Measurements from ENCODE around the gene FBXO30. TPM values are rescaled to one million over a fixed set of nuclear protein-coding genes. Genes with fewer than 3 reads are reported as not detected.

Gene FBXO30, protein sequence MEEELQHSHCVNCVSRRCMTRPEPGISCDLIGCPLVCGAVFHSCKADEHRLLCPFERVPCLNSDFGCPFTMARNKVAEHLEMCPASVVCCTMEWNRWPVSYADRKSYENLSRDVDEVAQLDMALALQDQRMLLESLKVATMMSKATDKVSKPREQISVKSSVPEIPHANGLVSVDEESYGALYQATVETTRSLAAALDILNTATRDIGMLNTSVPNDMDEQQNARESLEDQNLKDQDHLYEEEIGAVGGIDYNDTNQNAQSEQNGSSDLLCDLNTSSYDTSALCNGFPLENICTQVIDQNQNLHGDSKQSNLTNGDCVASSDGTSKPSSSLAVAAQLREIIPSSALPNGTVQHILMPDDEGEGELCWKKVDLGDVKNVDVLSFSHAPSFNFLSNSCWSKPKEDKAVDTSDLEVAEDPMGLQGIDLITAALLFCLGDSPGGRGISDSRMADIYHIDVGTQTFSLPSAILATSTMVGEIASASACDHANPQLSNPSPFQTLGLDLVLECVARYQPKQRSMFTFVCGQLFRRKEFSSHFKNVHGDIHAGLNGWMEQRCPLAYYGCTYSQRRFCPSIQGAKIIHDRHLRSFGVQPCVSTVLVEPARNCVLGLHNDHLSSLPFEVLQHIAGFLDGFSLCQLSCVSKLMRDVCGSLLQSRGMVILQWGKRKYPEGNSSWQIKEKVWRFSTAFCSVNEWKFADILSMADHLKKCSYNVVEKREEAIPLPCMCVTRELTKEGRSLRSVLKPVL
- 1 to 10 TPM; 4.8 to 7.4 (median 6.9) TPM for total RNA-seq

GRCh38 chr6:145814501-145815308 lies at the start of gene FBXO30:
Gene FBXO30, minus strand, starts transcription at chr6:145814795. Its CDS starts 8,390 bp downstream, at chr6:145806405.
- peak; percentile 84 to 96 (median 95) for DNase-seq
- peak in 4 of 6 experiments; percentile 17 to 52 (median 44) for TF ChIP-seq CTCF (IDR thresholded peaks at IDR 0.05)
- peak; percentile 69 to 78 for TF ChIP-seq POLR2A (IDR thresholded peaks at IDR 0.05)
- peak within 1 kb of the TSS; percentile 80 to 96 (median 90) for H3K27ac ChIP-seq
- no peaks in the 10 kb centered on the region for H3K27me3 ChIP-seq
- H3K9me3 ChIP-seq = no peaks in the 10 kb centered on the region
- H3K4me3 ChIP-seq = peak within 1 kb of the TSS; percentile 53 to 92 (median 74)
- peaks cover 0 to 12% (median 2%) of the 10 kb centered on the region in 4 donors for H3K4me1 ChIP-seq
- no peaks in the 10 kb centered on the region for H3K36me3 ChIP-seq

- Histone ChIP-seq H3K36me3 (no peaks in the 10 kb centered on the region), H3K27me3 (no peaks in the 10 kb centered on the region), H3K4me3 (no peak overlapping the region), H3K4me1 (peaks cover 0 to 8% (median 3%) of the 10 kb centered on the region in 4 donors), H3K27ac (peak overlapping the region in 1 of 4 donors; percentile 39), H3K9me3 (no peaks in the 10 kb centered on the region)
- no peak for DNase-seq
- no peak for TF ChIP-seq CTCF (IDR thresholded peaks at IDR 0.05)
- no peak for TF ChIP-seq POLR2A (IDR thresholded peaks at IDR 0.05)
These were observed 49.5 kb upstream of the FBXO30 start for GRCh38 chr6:145863988-145864616.

DNA sequence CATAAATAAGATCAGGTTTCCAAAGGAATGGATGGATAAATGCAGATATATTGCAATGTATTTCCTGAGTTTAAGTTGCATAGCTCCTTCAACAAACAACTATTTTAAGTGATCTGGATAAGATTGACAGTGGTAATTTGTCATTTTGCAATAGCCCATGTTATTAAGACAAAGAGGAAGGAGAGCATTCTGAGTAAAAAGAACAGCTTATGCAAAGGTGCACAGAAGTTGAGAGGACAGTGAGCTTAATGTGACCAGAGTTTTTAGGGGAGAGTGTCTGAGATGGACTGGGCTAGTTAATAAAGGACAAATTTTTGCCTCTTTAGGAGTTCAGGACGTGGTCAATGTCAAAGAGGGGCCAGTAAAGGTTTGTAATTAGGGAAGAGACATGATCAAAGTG lies 48.8 kb upstream of the FBXO30 start:
- Histone ChIP-seq H3K36me3 (no peaks in the 10 kb centered on the region), H3K4me1 (peaks cover 0 to 8% (median 3%) of the 10 kb centered on the region in 4 donors), H3K27me3 (no peaks in the 10 kb centered on the region), H3K9me3 (no peaks in the 10 kb centered on the region), H3K27ac (peak overlapping the region in 1 of 4 donors; percentile 39), H3K4me3 (no peak overlapping the region)
- DNase-seq = no peak
- TF ChIP-seq CTCF (IDR thresholded peaks at IDR 0.05) = no peak
- TF ChIP-seq POLR2A (IDR thresholded peaks at IDR 0.05) = no peak

- Histone ChIP-seq H3K36me3 (no peaks in the 10 kb centered on the region), H3K27ac (no peak overlapping the region), H3K4me3 (no peak overlapping the region), H3K9me3 (no peaks in the 10 kb centered on the region), H3K27me3 (no peaks in the 10 kb centered on the region), H3K4me1 (peaks cover 0 to 6% (median 2%) of the 10 kb centered on the region in 4 donors)
- TF ChIP-seq CTCF (IDR thresholded peaks at IDR 0.05) = no peak
- no peak for TF ChIP-seq POLR2A (IDR thresholded peaks at IDR 0.05)
- no peak for DNase-seq
These were observed 46.0 kb upstream of the FBXO30 start for GRCh38 chr6:145860562-145860961.

GRCh38 chr6:145850671-145851070 lies 36.1 kb upstream of the FBXO30 start:
- no peak for DNase-seq
- H3K9me3 ChIP-seq = no peaks in the 10 kb centered on the region
- H3K27ac ChIP-seq = no peak overlapping the region
- TF ChIP-seq CTCF (IDR thresholded peaks at IDR 0.05) = no peak
- TF ChIP-seq POLR2A (IDR thresholded peaks at IDR 0.05) = no peak
- H3K4me3 ChIP-seq = no peak overlapping the region
- no peaks in the 10 kb centered on the region for H3K27me3 ChIP-seq
- no peaks in the 10 kb centered on the region for H3K4me1 ChIP-seq
- no peaks in the 10 kb centered on the region for H3K36me3 ChIP-seq

All from Peyer's patch (tissue), 4 donors.